Choroid plexus epithelial cell (primary cell): ENCODE measurements around the gene TCERG1L.

Source experiments
- DNase-seq: peaks from one replicate; pipeline ENCODE4 v3.0.0-alpha.2; 2010; ENCODE audit warnings: low read depth
- H3K4me3 ChIP-seq: 2 replicates; pipeline ENCODE4 v1.5.1; 2011; ENCODE audit warnings: low read depth, mild to moderate bottlenecking, control low read depth, low read length, moderate library complexity
- CTCF ChIP-seq: conservative IDR thresholded peaks from 2 replicates; pipeline ENCODE4 v1.5.1; 2011; ENCODE audit warnings: low read depth, mild to moderate bottlenecking, control low read depth, inconsistent platforms, low read length, moderate library complexity

TCERG1L gene

GRCh38 chr10:131352765-131353290 lies 41.3 kb upstream of the TCERG1L start:
- no peak overlapping the region for H3K4me3 ChIP-seq
- TF ChIP-seq CTCF = no peak
- no peak for DNase-seq

- no peak for DNase-seq
- TF ChIP-seq CTCF = no peak
- H3K4me3 ChIP-seq = no peak overlapping the region
Measured at GRCh38 chr10:131350660-131351059, 39.1 kb upstream of the TCERG1L start.

- DNase-seq = no peak
- TF ChIP-seq CTCF = no peak
- no peak overlapping the region for H3K4me3 ChIP-seq
Measured at GRCh38 chr10:131350245-131350644, 38.7 kb upstream of the TCERG1L start.

- no peak for DNase-seq
- no peak for TF ChIP-seq CTCF
- H3K4me3 ChIP-seq = no peak overlapping the region
Measured at GRCh38 chr10:131346456-131346855, 34.9 kb upstream of the TCERG1L start.

- no peak for DNase-seq
- H3K4me3 ChIP-seq = no peak overlapping the region
- TF ChIP-seq CTCF = no peak
Measured at GRCh38 chr10:131345691-131346090, 34.2 kb upstream of the TCERG1L start.

GRCh38 chr10:131344747-131345146 lies 33.2 kb upstream of the TCERG1L start:
- H3K4me3 ChIP-seq = no peak overlapping the region
- DNase-seq = no peak
- no peak for TF ChIP-seq CTCF

GRCh38 chr10:131337741-131338140 lies 26.2 kb upstream of the TCERG1L start:
- H3K4me3 ChIP-seq = no peak overlapping the region
- no peak for DNase-seq
- TF ChIP-seq CTCF = no peak
